H1 (cell line): Measurements from ENCODE around the gene TTYH2. TPM values are rescaled to one million over a fixed set of nuclear protein-coding genes. Genes with fewer than 3 reads are reported as not detected.
A peak's percentile ranks its signal among the peaks of the same experiment; 100 is the strongest.

Source experiments
- polyA plus RNA-seq, 7 experiments: library from polyadenylated mRNA; depleted of rRNA in 3 of 7; stranded (reverse) in 5 of 7; unstranded in 2 of 7; fragments of >200 nt in 5 of 7; fragments of 200-250 nt in 2 of 7; gene quantifications; 1 replicate in 5 of 7; 2 replicates in 1 of 7; 4 replicates in 1 of 7; pipeline versions ENCODE4 v1.2.1 to v1.2.3, GENCODE V29; 2011 to 2013; ENCODE audit warnings: missing spikeins in 2 of 7, mixed read lengths in 2 of 7
- total RNA-seq: library from RNA; stranded (reverse); fragmentation: NEBNext Ultra II Directional; extraction: Animal tissue kit (Norgen Biotek cat#: 25700); gene quantifications from 2 replicates; pipeline ENCODE4 v1.2.1, GENCODE V29; 2021
- TF ChIP-seq, protein P1 (sequence below), 3 experiments: IDR thresholded peaks; 1 replicate in 2 of 3; 2 replicates in 1 of 3; pipeline versions ENCODE4 v1.5.1 to v1.6.1; 2011; ENCODE audit warnings: low read length in 3 of 3, mild to moderate bottlenecking in 3 of 3, inconsistent platforms in 2 of 3, low read depth in 1 of 3, moderate library complexity in 1 of 3; ENCODE audit not compliant: insufficient read depth in 1 of 3; ENCODE audit errors: control extremely low read depth in 1 of 3

The TTYH2 gene
- total and polyA plus RNA-seq, 2 of the 8 experiments (the other 6 are each of a cell fraction or from before 2014, with no cell fraction given): 3.2 to 9.2 TPM

GRCh38 chr17:74259667-74260524 is 46.5 kb downstream of the TTYH2 start (continued):
- TF ChIP-seq, protein P1, sequence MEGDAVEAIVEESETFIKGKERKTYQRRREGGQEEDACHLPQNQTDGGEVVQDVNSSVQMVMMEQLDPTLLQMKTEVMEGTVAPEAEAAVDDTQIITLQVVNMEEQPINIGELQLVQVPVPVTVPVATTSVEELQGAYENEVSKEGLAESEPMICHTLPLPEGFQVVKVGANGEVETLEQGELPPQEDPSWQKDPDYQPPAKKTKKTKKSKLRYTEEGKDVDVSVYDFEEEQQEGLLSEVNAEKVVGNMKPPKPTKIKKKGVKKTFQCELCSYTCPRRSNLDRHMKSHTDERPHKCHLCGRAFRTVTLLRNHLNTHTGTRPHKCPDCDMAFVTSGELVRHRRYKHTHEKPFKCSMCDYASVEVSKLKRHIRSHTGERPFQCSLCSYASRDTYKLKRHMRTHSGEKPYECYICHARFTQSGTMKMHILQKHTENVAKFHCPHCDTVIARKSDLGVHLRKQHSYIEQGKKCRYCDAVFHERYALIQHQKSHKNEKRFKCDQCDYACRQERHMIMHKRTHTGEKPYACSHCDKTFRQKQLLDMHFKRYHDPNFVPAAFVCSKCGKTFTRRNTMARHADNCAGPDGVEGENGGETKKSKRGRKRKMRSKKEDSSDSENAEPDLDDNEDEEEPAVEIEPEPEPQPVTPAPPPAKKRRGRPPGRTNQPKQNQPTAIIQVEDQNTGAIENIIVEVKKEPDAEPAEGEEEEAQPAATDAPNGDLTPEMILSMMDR (IDR thresholded peaks at IDR 0.05; ENCODE audit: control extremely low read depth in 1 of 3, insufficient read depth in 1 of 3, low read depth in 1 of 3, low read length in 3 of 3): peak in 2 of 3 experiments; percentile 28 to 34; a peak in 3 of 4 replicates
- TF ChIP-seq, all 59 proteins: peak for 2
